AG09309 (cell line): Measurements from ENCODE around the gene HSPA12A.

ENCODE experiments used
- DNase-seq: peaks from one replicate; pipeline ENCODE4 v3.0.0-alpha.2; 2010; ENCODE audit warnings: low read depth
- H3K4me3 ChIP-seq: 2 replicates; pipeline ENCODE4 v1.5.1; 2011; ENCODE audit warnings: mild to moderate bottlenecking, low read depth, low read length, moderate library complexity; ENCODE audit not compliant: control insufficient read depth
- CTCF ChIP-seq: IDR thresholded peaks from 2 replicates; pipeline ENCODE4 v1.5.1; 2011; ENCODE audit warnings: mild to moderate bottlenecking, low read depth, low read length, inconsistent platforms; ENCODE audit not compliant: insufficient read depth, control insufficient read depth; ENCODE audit errors: missing control alignments

HSPA12A gene

GRCh38 chr10:116784651-116785050 is 42.3 kb upstream of the HSPA12A start:
- no peak for DNase-seq
- no peak for TF ChIP-seq CTCF
- no peak overlapping the region for H3K4me3 ChIP-seq

- H3K4me3 ChIP-seq = no peak overlapping the region
- TF ChIP-seq CTCF = no peak
- DNase-seq = no peak
These were observed 41.7 kb upstream of the HSPA12A start for GRCh38 chr10:116784035-116784434.

GRCh38 chr10:116783011-116783655 is 40.8 kb upstream of the HSPA12A start:
- DNase-seq = no peak
- no peak overlapping the region for H3K4me3 ChIP-seq
- no peak for TF ChIP-seq CTCF

- H3K4me3 ChIP-seq = no peak overlapping the region
- TF ChIP-seq CTCF = no peak
- DNase-seq = no peak
These were observed 39.1 kb upstream of the HSPA12A start for GRCh38 chr10:116781370-116781884.

GRCh38 chr10:116780691-116781205 is 38.4 kb upstream of the HSPA12A start:
- DNase-seq = no peak
- TF ChIP-seq CTCF = no peak
- no peak overlapping the region for H3K4me3 ChIP-seq

- TF ChIP-seq CTCF = no peak
- H3K4me3 ChIP-seq = no peak overlapping the region
- DNase-seq = no peak
These were observed 36.8 kb upstream of the HSPA12A start for GRCh38 chr10:116779076-116779687.
